Effector memory CD4-positive, alpha-beta T cell (primary cell): ENCODE measurements around the gene BICRAL.
"Not testable (repeated sequence)": the region's sequence is repeated elsewhere in the genome, so short reads cannot be mapped to it uniquely, and the experiment has no call there.

ENCODE experiments used
- DNase-seq, 3 donors: peaks; one replicate each; pipeline ENCODE4 v3.0.0-alpha.2; 2020
- H3K27ac ChIP-seq: 2 replicates; pipeline ENCODE4 v1.7.0; 2013; ENCODE audit warnings: mild to moderate bottlenecking, low read length, moderate library complexity; ENCODE audit not compliant: insufficient read depth, poor library complexity, severe bottlenecking
- H3K27me3 ChIP-seq: replicated peaks from 2 replicates; pipeline ENCODE4 v1.7.0; 2013; ENCODE audit warnings: mild to moderate bottlenecking, low read length; ENCODE audit not compliant: insufficient read depth, control insufficient read depth, poor library complexity, severe bottlenecking
- H3K36me3 ChIP-seq: 2 replicates; pipeline ENCODE4 v1.7.0; 2013; ENCODE audit warnings: mild to moderate bottlenecking, low read length, moderate library complexity; ENCODE audit not compliant: control insufficient read depth, insufficient read depth
- H3K4me1 ChIP-seq: 2 replicates; pipeline ENCODE4 v1.7.0; 2013; ENCODE audit warnings: low read length, mild to moderate bottlenecking; ENCODE audit not compliant: control insufficient read depth, insufficient read depth, poor library complexity, severe bottlenecking
- H3K4me3 ChIP-seq: 2 replicates; pipeline ENCODE4 v1.7.0; 2013; ENCODE audit warnings: low read length, low read depth, mild to moderate bottlenecking; ENCODE audit not compliant: insufficient read depth, poor library complexity, severe bottlenecking
- H3K9me3 ChIP-seq: 2 replicates; pipeline ENCODE4 v1.7.0; 2013; ENCODE audit warnings: mild to moderate bottlenecking, low read length, moderate library complexity; ENCODE audit not compliant: control insufficient read depth

BICRAL gene

GRCh38 chr6:42764911-42765648 lies 16.8 kb upstream of the BICRAL start:
- Histone ChIP-seq H3K27me3 (no peaks in the 10 kb centered on the region), H3K4me1 (peaks cover 7% of the 10 kb centered on the region), H3K36me3 (no peaks in the 10 kb centered on the region), H3K4me3 (no peak overlapping the region), H3K27ac (no peak overlapping the region), H3K9me3 (no peaks in the 10 kb centered on the region)
- DNase-seq = no peak

GRCh38 chr6:42766163-42766670 lies 15.6 kb upstream of the BICRAL start:
- no peak overlapping the region for H3K4me3 ChIP-seq
- H3K36me3 ChIP-seq = no peaks in the 10 kb centered on the region
- no peak for DNase-seq
- peaks cover 12% of the 10 kb centered on the region for H3K4me1 ChIP-seq
- no peaks in the 10 kb centered on the region for H3K9me3 ChIP-seq
- H3K27me3 ChIP-seq = no peaks in the 10 kb centered on the region
- H3K27ac ChIP-seq = no peak overlapping the region

- H3K4me3 ChIP-seq = no peak overlapping the region
- peaks cover 38% of the 10 kb centered on the region for H3K4me1 ChIP-seq
- no peaks in the 10 kb centered on the region for H3K9me3 ChIP-seq
- no peak overlapping the region for H3K27ac ChIP-seq
- DNase-seq = no peak
- no peaks in the 10 kb centered on the region for H3K36me3 ChIP-seq
- no peaks in the 10 kb centered on the region for H3K27me3 ChIP-seq
Measured at GRCh38 chr6:42769051-42769450, 12.8 kb upstream of the BICRAL start.

GRCh38 chr6:42769836-42770235 lies 12.0 kb upstream of the BICRAL start:
- Histone ChIP-seq H3K27ac (peak overlapping the region; percentile 96), H3K36me3 (no peaks in the 10 kb centered on the region), H3K4me1 (peaks cover 46% of the 10 kb centered on the region), H3K9me3 (no peaks in the 10 kb centered on the region), H3K4me3 (no peak overlapping the region), H3K27me3 (no peaks in the 10 kb centered on the region)
- no peak for DNase-seq

GRCh38 chr6:42771741-42772100 lies 10.1 kb upstream of the BICRAL start:
- DNase-seq = peak in 2 of 3 donors; percentile 25 to 36
- no peaks in the 10 kb centered on the region for H3K27me3 ChIP-seq
- H3K9me3 ChIP-seq = no peaks in the 10 kb centered on the region
- peak overlapping the region; percentile 84 for H3K27ac ChIP-seq
- H3K4me1 ChIP-seq = peaks cover 59% of the 10 kb centered on the region
- H3K4me3 ChIP-seq = peak overlapping the region; percentile 11
- H3K36me3 ChIP-seq = no peaks in the 10 kb centered on the region

- peak in 1 of 3 donors; percentile 15 for DNase-seq
- no peaks in the 10 kb centered on the region for H3K9me3 ChIP-seq
- H3K36me3 ChIP-seq = no peaks in the 10 kb centered on the region
- no peaks in the 10 kb centered on the region for H3K27me3 ChIP-seq
- H3K4me3 ChIP-seq = peak overlapping the region; percentile 5
- peaks cover 73% of the 10 kb centered on the region for H3K4me1 ChIP-seq
- peak overlapping the region; percentile 86 for H3K27ac ChIP-seq
Measured at GRCh38 chr6:42774201-42774600, 7.7 kb upstream of the BICRAL start.

- H3K4me1 ChIP-seq = peaks cover 67% of the 10 kb centered on the region
- peak; percentile 4 to 39 (median 16) for DNase-seq
- peak overlapping the region; percentile 22 for H3K4me3 ChIP-seq
Measured at GRCh38 chr6:42774821-42775487, 6.9 kb upstream of the BICRAL start.

GRCh38 chr6:42777126-42777822 lies 4.6 kb upstream of the BICRAL start:
- Histone ChIP-seq H3K4me3 (no peak overlapping the region), H3K4me1 (peaks cover 61% of the 10 kb centered on the region), H3K27ac (no peak overlapping the region), H3K9me3 (no peaks in the 10 kb centered on the region), H3K27me3 (no peaks in the 10 kb centered on the region), H3K36me3 (no peaks in the 10 kb centered on the region)
- DNase-seq = no peak

More at GRCh38 chr6:42774821-42775487, 6.9 kb upstream of the BICRAL start:
- not testable (repeated sequence) for H3K9me3 ChIP-seq, H3K27me3 ChIP-seq, H3K36me3 ChIP-seq
- H3K27ac ChIP-seq = peak overlapping the region; percentile 86

- Histone ChIP-seq H3K4me3 (no peak overlapping the region), H3K36me3 (no peaks in the 10 kb centered on the region), H3K9me3 (no peaks in the 10 kb centered on the region), H3K4me1 (peaks cover 52% of the 10 kb centered on the region), H3K27ac (peak overlapping the region; percentile 1), H3K27me3 (no peaks in the 10 kb centered on the region)
- no peak for DNase-seq
Measured at GRCh38 chr6:42778122-42778521, 3.7 kb upstream of the BICRAL start.

- Histone ChIP-seq H3K27ac (no peak overlapping the region), H3K27me3 (no peaks in the 10 kb centered on the region), H3K36me3 (peaks cover 4% of the 10 kb centered on the region), H3K9me3 (no peaks in the 10 kb centered on the region), H3K4me1 (peaks cover 38% of the 10 kb centered on the region), H3K4me3 (no peak overlapping the region)
- no peak for DNase-seq
Measured at GRCh38 chr6:42779521-42779920, 2.3 kb upstream of the BICRAL start.
